H1 (cell line): Measurements from ENCODE around the gene BCAS1. TPM values are rescaled to one million over a fixed set of nuclear protein-coding genes. Genes with fewer than 3 reads are reported as not detected.

Source experiments
- CTCF ChIA-PET: fragments of 300-600 bp; sonication (Branson Sonifier 250); formaldehyde crosslinking; loops from one replicate; lab custom pipeline; 2021; ENCODE audit not compliant: partially characterized antibody; lab: Charles Lee
- POLR2A ChIA-PET: fragments of 300-600 bp; sonication (Branson Sonifier 250); formaldehyde crosslinking; loops from one replicate; lab custom pipeline; 2021; ENCODE audit warnings: inconsistent platforms; ENCODE audit not compliant: partially characterized antibody; lab: Charles Lee
- DNase-seq, 2 experiments: peaks; one replicate each; pipeline versions ENCODE4 v3.0.0 to v3.0.0-alpha.2; 2010 to 2022; ENCODE audit warnings: low spot score in 2 of 2, low read depth in 1 of 2, mixed read lengths in 1 of 2
- FAIRE-seq: peaks from 2 replicates; lab custom pipeline; 2011; peaks lifted over from hg19 to GRCh38; lab: Jason Lieb, UNC
- H2AFZ ChIP-seq: 2 replicates; pipeline ENCODE4 v1.8.1; 2012; ENCODE audit warnings: low read length, inconsistent platforms
- H2AK5ac ChIP-seq: 2 replicates; pipeline ENCODE4 v1.6.1; 2013; ENCODE audit warnings: low read depth, low read length
- H2BK120ac ChIP-seq: replicated peaks from 2 replicates; pipeline ENCODE3; 2013; ENCODE audit warnings: low read depth, low read length, inconsistent platforms
- H2BK12ac ChIP-seq: 2 replicates; pipeline ENCODE4 v1.6.1; 2013; ENCODE audit warnings: low read depth, low read length
- H2BK15ac ChIP-seq: 2 replicates; pipeline ENCODE4 v1.6.1; 2013; ENCODE audit warnings: low read length
- H2BK20ac ChIP-seq: 2 replicates; pipeline ENCODE4 v1.6.1; 2013; ENCODE audit warnings: low read length
- H2BK5ac ChIP-seq: 2 replicates; pipeline ENCODE4 v1.6.1; 2013; ENCODE audit warnings: low read depth, low read length
- H3K14ac ChIP-seq: 2 replicates; pipeline ENCODE4 v1.6.1; 2013; ENCODE audit warnings: inconsistent platforms; ENCODE audit not compliant: insufficient read length
- H3K18ac ChIP-seq: 2 replicates; pipeline ENCODE4 v1.6.1; 2013; ENCODE audit warnings: low read length; ENCODE audit errors: extremely low read depth
- H3K23ac ChIP-seq: 2 replicates; pipeline ENCODE4 v1.6.1; 2013; ENCODE audit warnings: inconsistent platforms; ENCODE audit not compliant: insufficient read length
- H3K23me2 ChIP-seq: 2 replicates; pipeline ENCODE4 v1.6.1; 2013; ENCODE audit warnings: low read depth, low read length
- H3K27ac ChIP-seq: 2 replicates; pipeline ENCODE4 v1.6.1; 2011; ENCODE audit warnings: low read depth, low read length, inconsistent platforms
- H3K27me3 ChIP-seq, 4 experiments: replicated peaks in 1 of 4; 1 replicate in 1 of 4; 2 replicates in 3 of 4; pipeline versions ENCODE4 v1.6.1 to v1.8.1; 2011 to 2013; ENCODE audit warnings: low read length in 3 of 4, mild to moderate bottlenecking in 3 of 4, inconsistent platforms in 2 of 4, mixed read lengths in 2 of 4, moderate library complexity in 1 of 4; ENCODE audit not compliant: control insufficient read depth in 3 of 4, insufficient read depth in 3 of 4; ENCODE audit errors: extremely low read depth in 1 of 4
- H3K36me3 ChIP-seq, 4 experiments: 2 replicates each; pipeline versions ENCODE4 v1.6.1 to v1.8.1; 2011 to 2013; ENCODE audit warnings: mild to moderate bottlenecking in 4 of 4, low read length in 3 of 4, moderate library complexity in 2 of 4, control low read depth in 1 of 4, inconsistent platforms in 1 of 4; ENCODE audit not compliant: insufficient read depth in 4 of 4, control insufficient read depth in 2 of 4
- H3K4ac ChIP-seq: replicated peaks from 2 replicates; pipeline ENCODE3; 2013; ENCODE audit warnings: low read length, low read depth, mixed read lengths, inconsistent platforms; ENCODE audit not compliant: insufficient read length
- H3K4me1 ChIP-seq, 4 experiments: replicated peaks in 1 of 4; 1 replicate in 1 of 4; 2 replicates in 3 of 4; pipeline versions ENCODE4 v1.6.1 to v1.8.1; 2011 to 2013; ENCODE audit warnings: low read length in 3 of 4, inconsistent platforms in 2 of 4, mixed read lengths in 1 of 4; ENCODE audit not compliant: insufficient read depth in 4 of 4, control insufficient read depth in 3 of 4
- H3K4me2 ChIP-seq, 2 experiments: 2 replicates each; pipeline versions ENCODE4 v1.6.1 to v1.8.1; 2011 to 2013; ENCODE audit warnings: low read depth in 2 of 2, low read length in 2 of 2, control low read depth in 1 of 2, inconsistent platforms in 1 of 2, mild to moderate bottlenecking in 1 of 2; ENCODE audit not compliant: insufficient read depth in 1 of 2
- H3K4me3 ChIP-seq, 4 experiments: fragments of 200-600, 300-600 bp in 1 of 4; sonication (generic), shearing (Covaris generic), sonication (Bioruptor Twin) in 1 of 4; 2 replicates each; pipeline versions ENCODE4 v1.5.1 to v1.8.1; 2011 to 2016; ENCODE audit warnings: low read length in 4 of 4, low read depth in 3 of 4, control low read depth in 2 of 4, inconsistent platforms in 2 of 4, mild to moderate bottlenecking in 2 of 4, mixed read lengths in 1 of 4, moderate library complexity in 1 of 4; ENCODE audit not compliant: insufficient read depth in 2 of 4; ENCODE audit errors: extremely low read depth in 1 of 4
- H3K56ac ChIP-seq: replicated peaks from 2 replicates; pipeline ENCODE3; 2013; ENCODE audit warnings: low read depth, mild to moderate bottlenecking, mixed read lengths, low read length, inconsistent platforms; ENCODE audit not compliant: insufficient read length
- H3K79me1 ChIP-seq: 2 replicates; pipeline ENCODE4 v1.6.1; 2013; ENCODE audit warnings: low read depth, low read length, control low read depth
- H3K79me2 ChIP-seq, 2 experiments: 2 replicates each; pipeline versions ENCODE4 v1.6.1 to v1.8.1; 2012 to 2013; ENCODE audit warnings: low read length in 2 of 2, mild to moderate bottlenecking in 2 of 2, inconsistent platforms in 1 of 2; ENCODE audit not compliant: insufficient read depth in 2 of 2, control insufficient read depth in 1 of 2
- H3K9ac ChIP-seq, 4 experiments: replicated peaks in 1 of 4; 1 replicate in 1 of 4; 2 replicates in 3 of 4; pipeline versions ENCODE4 v1.6.1 to v1.8.1; 2011 to 2013; ENCODE audit warnings: low read depth in 3 of 4, low read length in 3 of 4, control low read depth in 2 of 4, mild to moderate bottlenecking in 2 of 4, moderate library complexity in 2 of 4, inconsistent platforms in 1 of 4; ENCODE audit errors: extremely low read depth in 1 of 4
- H3K9me3 ChIP-seq, 2 experiments: 2 replicates each; pipeline versions ENCODE4 v1.6.1 to v1.8.1; 2012 to 2013; ENCODE audit warnings: mild to moderate bottlenecking in 2 of 2, moderate library complexity in 2 of 2, control low read depth in 1 of 2, inconsistent platforms in 1 of 2, low read depth in 1 of 2, low read length in 1 of 2, mixed read lengths in 1 of 2; ENCODE audit not compliant: insufficient read depth in 2 of 2
- H4K20me1 ChIP-seq, 2 experiments: replicated peaks in 1 of 2; 2 replicates each; pipeline versions ENCODE3 to v1.8.1; 2011 to 2013; ENCODE audit warnings: inconsistent platforms in 2 of 2, low read length in 2 of 2, mild to moderate bottlenecking in 1 of 2; ENCODE audit not compliant: insufficient read depth in 2 of 2, control insufficient read depth in 1 of 2
- H4K5ac ChIP-seq: 2 replicates; pipeline ENCODE4 v1.6.1; 2013; ENCODE audit warnings: low read length, low read depth, mixed read lengths, inconsistent platforms; ENCODE audit not compliant: insufficient read length
- H4K8ac ChIP-seq: 2 replicates; pipeline ENCODE4 v1.8.0; 2013; ENCODE audit warnings: mild to moderate bottlenecking, moderate library complexity, low read length, inconsistent platforms; ENCODE audit not compliant: insufficient read depth; ENCODE audit errors: extremely low read depth
- H4K91ac ChIP-seq: replicated peaks from 2 replicates; pipeline ENCODE3; 2013; ENCODE audit warnings: low read length, mixed read lengths, inconsistent platforms; ENCODE audit not compliant: insufficient read length
- EZH2 ChIP-seq: fragments of 200-600 bp; sonication (generic); IDR thresholded peaks from 2 replicates; pipeline ENCODE4 v1.7.1; 2012; ENCODE audit warnings: low read depth, mild to moderate bottlenecking, moderate library complexity, low read length, inconsistent platforms; ENCODE audit not compliant: severe bottlenecking
- MAX ChIP-seq: IDR thresholded peaks from 2 replicates; pipeline ENCODE4 v1.6.1; 2012; ENCODE audit warnings: inconsistent platforms
- RAD21 ChIP-seq, 2 experiments: IDR thresholded peaks in 1 of 2; conservative IDR thresholded peaks in 1 of 2; 2 replicates each; pipeline ENCODE4 v1.6.1; 2011; ENCODE audit warnings: low read depth in 2 of 2, low read length in 2 of 2, improper control_type of control experiment in 1 of 2, inconsistent platforms in 1 of 2, mild to moderate bottlenecking in 1 of 2, moderate library complexity in 1 of 2
- RBBP5 ChIP-seq: IDR thresholded peaks from 2 replicates; pipeline ENCODE4 v1.7.1; 2012; ENCODE audit warnings: low read depth, mild to moderate bottlenecking, inconsistent platforms, low read length, moderate library complexity, borderline replicate concordance
- SP4 ChIP-seq: IDR thresholded peaks from 2 replicates; pipeline ENCODE4 v1.6.1; 2012; ENCODE audit warnings: low read length, inconsistent platforms
- TBP ChIP-seq: IDR thresholded peaks from 2 replicates; pipeline ENCODE4 v1.6.1; 2011; ENCODE audit warnings: low read depth, low read length, improper control_type of control experiment
- WGBS, 2 experiments: shearing (Covaris generic) in 1 of 2; methylation state at CpG; one replicate each; pipeline versions ENCODE4 v1.1.6 to v1.1.7; 2013 to 2015; ENCODE audit warnings: low lambda C conversion rate in 2 of 2, mixed read lengths in 2 of 2, inconsistent platforms in 1 of 2, low coverage in 1 of 2, missing lambda C conversion rate in 1 of 2; ENCODE audit not compliant: insufficient replicate concordance in 2 of 2, insufficient coverage in 1 of 2, insufficient read length in 1 of 2; ENCODE audit errors: extremely low coverage in 1 of 2, missing lambda C conversion rate in 1 of 2; 5-methylcytosine and 5-hydroxymethylcytosine counted together
- polyA plus RNA-seq, 7 experiments: library from polyadenylated mRNA; depleted of rRNA in 3 of 7; stranded (reverse) in 5 of 7; unstranded in 2 of 7; fragments of >200 nt in 5 of 7; fragments of 200-250 nt in 2 of 7; gene quantifications; 1 replicate in 5 of 7; 2 replicates in 1 of 7; 4 replicates in 1 of 7; pipeline versions ENCODE4 v1.2.1 to v1.2.3, GENCODE V29; 2011 to 2013; ENCODE audit warnings: missing spikeins in 2 of 7, mixed read lengths in 2 of 7
- total RNA-seq: library from RNA; stranded (reverse); fragmentation: NEBNext Ultra II Directional; extraction: Animal tissue kit (Norgen Biotek cat#: 25700); gene quantifications from 2 replicates; pipeline ENCODE4 v1.2.1, GENCODE V29; 2021
- TF ChIP-seq, protein P1 (sequence below), 3 experiments: IDR thresholded peaks; 1 replicate in 2 of 3; 2 replicates in 1 of 3; pipeline versions ENCODE4 v1.5.1 to v1.6.1; 2011; ENCODE audit warnings: low read length in 3 of 3, mild to moderate bottlenecking in 3 of 3, inconsistent platforms in 2 of 3, low read depth in 1 of 3, moderate library complexity in 1 of 3; ENCODE audit not compliant: insufficient read depth in 1 of 3; ENCODE audit errors: control extremely low read depth in 1 of 3

BCAS1 gene
- total and polyA plus RNA-seq, 2 of the 8 experiments (the other 6 are each of a cell fraction or from before 2014, with no cell fraction given), result 0.06 to 0.19 TPM

DNA sequence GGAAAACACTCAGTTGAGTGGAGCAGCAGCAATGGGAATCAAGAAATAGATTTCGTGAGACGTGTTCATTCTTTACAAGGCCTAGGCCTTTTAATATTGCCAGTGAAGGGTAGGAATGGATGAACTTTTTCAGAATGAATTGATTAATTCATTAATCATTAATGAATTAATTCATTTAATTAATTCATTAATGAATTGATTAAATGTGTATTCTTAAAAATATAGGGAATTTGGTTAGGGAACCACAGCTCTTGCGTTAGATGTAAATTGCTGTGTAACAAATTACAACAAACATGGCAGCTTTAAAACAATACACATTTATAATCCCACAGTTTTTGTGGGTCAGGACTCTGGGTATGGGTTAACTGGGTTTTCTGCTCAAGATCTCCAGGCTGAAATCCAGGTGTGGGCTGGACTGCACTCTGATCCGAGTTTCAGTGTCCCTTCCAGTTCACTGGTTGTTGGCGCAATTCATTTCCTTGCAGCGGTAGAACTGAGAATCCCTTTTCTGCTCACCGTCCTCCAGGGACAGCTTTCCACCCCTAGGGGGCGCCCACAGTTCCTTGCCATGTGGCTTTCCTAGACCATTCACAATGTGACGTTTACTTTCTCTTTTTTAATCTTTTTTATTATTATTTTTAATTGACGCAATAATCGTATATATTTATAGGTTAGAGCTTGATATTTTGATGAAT is 32.8 kb upstream of the BCAS1 start:
- no peak overlapping the region for H2BK12ac ChIP-seq
- H4K91ac ChIP-seq, result no peak overlapping the region
- no peak overlapping the region for H4K5ac ChIP-seq
- no peaks in the 10 kb centered on the region for H3K4me1 ChIP-seq
- no peak overlapping the region for H3K56ac ChIP-seq
- H2BK15ac ChIP-seq, result no peak overlapping the region
- H2BK5ac ChIP-seq, result no peak overlapping the region
- DNase-seq (peak; percentile 41 to 95), FAIRE-seq (no peak)
- H3K23ac ChIP-seq, result no peak overlapping the region
- 40% methylated on average over 11 of the region's 11 CpGs; no CpG with 5 or more reads in 1 of the 2 experiments for WGBS, 2 experiments
- no peak overlapping the region for H3K4me2 ChIP-seq
- no peak overlapping the region for H4K8ac ChIP-seq
- peaks cover 0 to 1% (median 0%) of the 10 kb centered on the region in 4 experiments; a peak in 1 of 7 replicates for H3K27me3 ChIP-seq
- no peak overlapping the region for H3K18ac ChIP-seq
- H3K9ac ChIP-seq, result no peak overlapping the region
- no peak overlapping the region for H3K14ac ChIP-seq
- CTCF ChIA-PET, result interaction anchor here (0.6 to 19.2 kb wide), 43 partner anchors 9 to 778 kb away, joined by 3 to 591 read pairs (median 4); partner anchors contain the start of genes BCAS1, CYP24A1 and PFDN4
- no peak overlapping the region for H2AK5ac ChIP-seq
- H4K20me1 ChIP-seq, result no peaks in the 10 kb centered on the region
- H3K79me2 ChIP-seq, result no peaks in the 10 kb centered on the region
- no peak overlapping the region for H3K27ac ChIP-seq
- H3K23me2 ChIP-seq, result no peaks in the 10 kb centered on the region
- H2BK20ac ChIP-seq, result no peak overlapping the region
- POLR2A ChIA-PET, result interaction anchor here (0.7 kb wide), 1 partner anchor 20 kb away, joined by 3 read pairs; no protein-coding TSS in a partner anchor
- no peak for TF ChIP-seq RBBP5
- TF ChIP-seq RAD21 (IDR thresholded peaks at IDR 0.05 in 1 of 2, conservative IDR thresholded peaks at IDR 0.05 in 1 of 2; ENCODE audit: low read depth in 2 of 2, low read length in 2 of 2), result peak; percentile 64 to 72
- peak; percentile 72 for TF ChIP-seq MAX
- TF ChIP-seq SP4, result no peak
- no peak for TF ChIP-seq TBP
- TF ChIP-seq, protein P1, sequence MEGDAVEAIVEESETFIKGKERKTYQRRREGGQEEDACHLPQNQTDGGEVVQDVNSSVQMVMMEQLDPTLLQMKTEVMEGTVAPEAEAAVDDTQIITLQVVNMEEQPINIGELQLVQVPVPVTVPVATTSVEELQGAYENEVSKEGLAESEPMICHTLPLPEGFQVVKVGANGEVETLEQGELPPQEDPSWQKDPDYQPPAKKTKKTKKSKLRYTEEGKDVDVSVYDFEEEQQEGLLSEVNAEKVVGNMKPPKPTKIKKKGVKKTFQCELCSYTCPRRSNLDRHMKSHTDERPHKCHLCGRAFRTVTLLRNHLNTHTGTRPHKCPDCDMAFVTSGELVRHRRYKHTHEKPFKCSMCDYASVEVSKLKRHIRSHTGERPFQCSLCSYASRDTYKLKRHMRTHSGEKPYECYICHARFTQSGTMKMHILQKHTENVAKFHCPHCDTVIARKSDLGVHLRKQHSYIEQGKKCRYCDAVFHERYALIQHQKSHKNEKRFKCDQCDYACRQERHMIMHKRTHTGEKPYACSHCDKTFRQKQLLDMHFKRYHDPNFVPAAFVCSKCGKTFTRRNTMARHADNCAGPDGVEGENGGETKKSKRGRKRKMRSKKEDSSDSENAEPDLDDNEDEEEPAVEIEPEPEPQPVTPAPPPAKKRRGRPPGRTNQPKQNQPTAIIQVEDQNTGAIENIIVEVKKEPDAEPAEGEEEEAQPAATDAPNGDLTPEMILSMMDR (IDR thresholded peaks at IDR 0.05; ENCODE audit: control extremely low read depth in 1 of 3, insufficient read depth in 1 of 3, low read depth in 1 of 3, low read length in 3 of 3), result peak; percentile 82 to 91 (median 85)
- no peak for TF ChIP-seq EZH2
- no peak overlapping the region for H3K4ac ChIP-seq
- H3K9me3 ChIP-seq, result no peaks in the 10 kb centered on the region
- no peak overlapping the region for H3K4me3 ChIP-seq
- no peaks in the 10 kb centered on the region for H3K36me3 ChIP-seq
- no peak overlapping the region for H2BK120ac ChIP-seq
- H3K79me1 ChIP-seq, result no peaks in the 10 kb centered on the region
- peak overlapping the region; percentile 92; the same call in 1 of the 2 replicates for H2AFZ ChIP-seq
